ENCODE measurements around the gene CLDN8.

The CLDN8 gene

GRCh38 chr21:30200000-30200399, 15.9 kb downstream of the CLDN8 start:
- DNase-seq, result no peak

GRCh38 chr21:30194701-30195299, 21.1 kb downstream of the CLDN8 start:
- no peak for DNase-seq

GRCh38 chr21:30193201-30193600, 22.7 kb downstream of the CLDN8 start:
- DNase-seq, result no peak

- DNase-seq, result no peak
These were observed 25.3 kb downstream of the CLDN8 start for GRCh38 chr21:30190554-30190953.

GRCh38 chr21:30189773-30190172, 26.1 kb downstream of the CLDN8 start:
- DNase-seq, result no peak

GRCh38 chr21:30186242-30186641, 29.7 kb downstream of the CLDN8 start:
- DNase-seq, result no peak

- DNase-seq, result no peak
These were observed 47.8 kb downstream of the CLDN8 start for GRCh38 chr21:30168086-30168485.

GRCh38 chr21:30166705-30167104, 49.2 kb downstream of the CLDN8 start, which contains the start of gene CLDN17:
Gene CLDN17, minus strand, starts transcription at chr21:30166805. Its CDS starts 188 bp downstream, at chr21:30166617.
- no peak for DNase-seq

GRCh38 chr21:30166171-30166570, 49.7 kb downstream of the CLDN8 start:
- DNase-seq, result no peak

GRCh38 chr21:30164796-30165195, 51.1 kb downstream of the CLDN8 start:
- DNase-seq, result no peak
